Immature natural killer cell (primary cell): ENCODE results near the gene SEMA6C. TPM values are rescaled to one million over a fixed set of nuclear protein-coding genes. Genes with fewer than 3 reads are reported as not detected.

Source experiments
- DNase-seq, 3 donors: peaks; one replicate each; pipeline ENCODE4 v3.0.0; 2022; ENCODE audit warnings: mixed read lengths in 1 of 3
- H3K27ac Mint-ChIP-seq, 6 donors: one replicate each; pipeline ENCODE4 v1.8.0; 2020; ENCODE audit warnings: mixed read lengths in 6 of 6, mild to moderate bottlenecking in 5 of 6, inconsistent platforms in 4 of 6, moderate library complexity in 3 of 6
- H3K27me3 Mint-ChIP-seq, 3 donors: one replicate each; pipeline ENCODE4 v1.8.0; 2020 to 2021; ENCODE audit warnings: low read depth in 3 of 3, mild to moderate bottlenecking in 3 of 3, mixed read lengths in 3 of 3, moderate library complexity in 3 of 3, inconsistent platforms in 1 of 3
- H3K36me3 Mint-ChIP-seq, 3 donors: one replicate each; pipeline ENCODE4 v1.8.0; 2020; ENCODE audit warnings: mixed read lengths in 3 of 3, inconsistent platforms in 2 of 3, mild to moderate bottlenecking in 2 of 3
- H3K4me1 Mint-ChIP-seq, 2 donors: one replicate each; pipeline ENCODE4 v1.8.0; 2020; ENCODE audit warnings: inconsistent platforms in 2 of 2, mild to moderate bottlenecking in 2 of 2, mixed read lengths in 2 of 2, moderate library complexity in 1 of 2
- H3K4me3 Mint-ChIP-seq, 5 donors: one replicate each; pipeline ENCODE4 v1.8.0; 2020; ENCODE audit warnings: mild to moderate bottlenecking in 5 of 5, mixed read lengths in 5 of 5, inconsistent platforms in 3 of 5, moderate library complexity in 3 of 5
- H3K9me3 Mint-ChIP-seq, 6 donors: one replicate each; pipeline ENCODE4 v1.8.0; 2020; ENCODE audit warnings: mild to moderate bottlenecking in 6 of 6, mixed read lengths in 6 of 6, inconsistent platforms in 4 of 6, moderate library complexity in 3 of 6
- polyA plus RNA-seq, 3 donors: library from polyadenylated mRNA; unstranded; fragments of 300-500 nt; fragmentation: Illumina TruSeq; gene quantifications; one replicate each; pipeline ENCODE4 v1.2.3, GENCODE V29; 2021

SEMA6C gene
- polyA plus RNA-seq, 3 donors from 2014 or later: 0.23 to 1.5 (median 0.54) TPM

- H3K4me1 Mint-ChIP-seq: no peaks in the 10 kb centered on the region
- H3K9me3 Mint-ChIP-seq: no peaks in the 10 kb centered on the region
- H3K36me3 Mint-ChIP-seq: no peaks in the 10 kb centered on the region
- H3K27me3 Mint-ChIP-seq: no peaks in the 10 kb centered on the region
- H3K4me3 Mint-ChIP-seq: no peak overlapping the region
- no peak for DNase-seq
- no peak overlapping the region for H3K27ac Mint-ChIP-seq
These were observed 60.4 kb downstream of the SEMA6C start for GRCh38 chr1:151085953-151086559.

Other genes starting within 250 kb of the SEMA6C start
- gene SETDB1, start 220.3 kb downstream of the SEMA6C start, polyA plus RNA-seq: 10 to 100 TPM; 11.7 to 20.9 (median 15.3) TPM
- gene CERS2, start 171.8 kb downstream of the SEMA6C start, polyA plus RNA-seq: 100 to 1,000 TPM; 138 to 200 (median 168) TPM
- gene ANXA9, start 164.3 kb downstream of the SEMA6C start, polyA plus RNA-seq: not detected
- 1 to 10 TPM; 2.1 to 5.1 (median 3.6) TPM for gene MINDY1, start 139.7 kb downstream of the SEMA6C start, polyA plus RNA-seq
- gene PRUNE1, start 138.2 kb downstream of the SEMA6C start, polyA plus RNA-seq: 10 to 100 TPM; 35.6 to 53.3 (median 40.1) TPM
- under 1 TPM in 1 of 3 donors, not detected in 2; 0.18 TPM for gene BNIPL, start 110.0 kb downstream of the SEMA6C start, polyA plus RNA-seq
- 1 to 10 TPM; 4.0 to 7.0 (median 4.3) TPM for gene C1orf56, start 98.9 kb downstream of the SEMA6C start, polyA plus RNA-seq
- 100 to 1,000 TPM; 129 to 177 (median 150) TPM for gene CDC42SE1, start 87.0 kb downstream of the SEMA6C start, polyA plus RNA-seq
- 1 to 10 TPM; 4.2 to 7.9 (median 6.0) TPM for gene MLLT11, start 86.2 kb downstream of the SEMA6C start, polyA plus RNA-seq
- 10 to 100 TPM in 1 of 3 donors, 1 to 10 TPM in 2; 5.1 to 14.2 (median 5.7) TPM for gene GABPB2, start 75.9 kb downstream of the SEMA6C start, polyA plus RNA-seq
- 10 to 100 TPM; 25.9 to 69.2 (median 32.0) TPM for gene TNFAIP8L2, start 10.0 kb upstream of the SEMA6C start, polyA plus RNA-seq
- gene LYSMD1, start 19.3 kb upstream of the SEMA6C start, polyA plus RNA-seq: under 1 TPM in 1 of 3 donors, not detected in 2; 0.29 TPM
- gene SCNM1, start 19.5 kb upstream of the SEMA6C start, polyA plus RNA-seq: 100 to 1,000 TPM in 1 of 3 donors, 10 to 100 TPM in 2; 79.4 to 122 (median 96.4) TPM
- gene TMOD4, start 29.4 kb upstream of the SEMA6C start, polyA plus RNA-seq: 1 to 10 TPM in 1 of 3 donors, not detected in 2; 1.3 TPM
- gene VPS72, start 43.6 kb upstream of the SEMA6C start, polyA plus RNA-seq: 100 to 1,000 TPM in 1 of 3 donors, 10 to 100 TPM in 2; 68.7 to 102 (median 75.5) TPM
- gene PIP5K1A, start 51.9 kb upstream of the SEMA6C start, polyA plus RNA-seq: 10 to 100 TPM; 13.6 to 20.1 (median 15.8) TPM
- 100 to 1,000 TPM; 246 to 364 (median 282) TPM for gene PSMD4, start 108.1 kb upstream of the SEMA6C start, polyA plus RNA-seq
- gene ZNF687, start 135.7 kb upstream of the SEMA6C start, polyA plus RNA-seq: 1 to 10 TPM in 2 of 3 donors, under 1 TPM in 1; 0.11 to 1.8 (median 1.5) TPM
- gene PI4KB, start 180.8 kb upstream of the SEMA6C start, polyA plus RNA-seq: 10 to 100 TPM; 35.1 to 65.7 (median 57.9) TPM
- gene RFX5, start 200.6 kb upstream of the SEMA6C start, polyA plus RNA-seq: 10 to 100 TPM; 30.0 to 37.8 (median 37.1) TPM
- gene SELENBP1, start 226.1 kb upstream of the SEMA6C start, polyA plus RNA-seq: not detected